ENCODE results near the gene GARRE1. TPM values are rescaled to one million over a fixed set of nuclear protein-coding genes. Genes with fewer than 3 reads are reported as not detected.
"Not testable (repeated sequence)": the region's sequence is repeated elsewhere in the genome, so short reads cannot be mapped to it uniquely, and the experiment has no call there.

Gene GARRE1
- total RNA-seq, 1 experiment from 2014 or later = 23.3 TPM

GRCh38 chr19:34237283-34237682 is 17.1 kb upstream of the GARRE1 start:
- POLR2A ChIA-PET (ENCODE audit: unreplicated experiment) = no interaction called here
- TF ChIP-seq EZH2 (IDR thresholded peaks at IDR 0.05; ENCODE audit: low read depth) (no peak), CTCF (conservative IDR thresholded peaks at IDR 0.05) (no peak)
- Histone ChIP-seq H4K20me1 (ENCODE audit: insufficient read depth) (peaks cover 4% of the 10 kb centered on the region; the same call in 1 of the 2 replicates), H3K4me3 (no peak overlapping the region), H3K79me2 (ENCODE audit: low read depth) (no peaks in the 10 kb centered on the region), H3K36me3 (ENCODE audit: low read depth) (no peaks in the 10 kb centered on the region), H3K9me2 (ENCODE audit: insufficient read depth) (no peaks in the 10 kb centered on the region), H2AFZ (no peak overlapping the region), H3K4me1 (replicated peaks; ENCODE audit: insufficient read depth) (peaks cover 15% of the 10 kb centered on the region), H3K27me3 (ENCODE audit: insufficient read depth, low read depth) (no peaks in the 10 kb centered on the region), H3F3A (ENCODE audit: insufficient read depth, low read depth) (peaks cover 15% of the 10 kb centered on the region), H3K27ac (no peak overlapping the region), H3K4me2 (no peak overlapping the region), H3K9me3 (ENCODE audit: insufficient read depth, low read depth) (no peaks in the 10 kb centered on the region)
- CTCF ChIA-PET = no interaction called here
- DNase-seq = no peak
- intact Hi-C loops (cut with micrococcal nuclease; ENCODE audit: unreplicated experiment) = no loop called here
- no TSS peak for BruUV-seq (replicated peaks)

- Histone ChIP-seq H3K9me3 (ENCODE audit: insufficient read depth, low read depth) (no peaks in the 10 kb centered on the region), H3F3A (ENCODE audit: insufficient read depth, low read depth) (peaks cover 8% of the 10 kb centered on the region), H4K20me1 (ENCODE audit: insufficient read depth) (peaks cover 4% of the 10 kb centered on the region; the same call in 1 of the 2 replicates), H3K27ac (no peak overlapping the region), H3K4me2 (no peak overlapping the region), H3K27me3 (ENCODE audit: insufficient read depth, low read depth) (no peaks in the 10 kb centered on the region), H2AFZ (no peak overlapping the region), H3K4me3 (no peak overlapping the region), H3K79me2 (ENCODE audit: low read depth) (no peaks in the 10 kb centered on the region), H3K4me1 (replicated peaks; ENCODE audit: insufficient read depth) (peaks cover 8% of the 10 kb centered on the region), H3K36me3 (ENCODE audit: low read depth) (no peaks in the 10 kb centered on the region), H3K9me2 (ENCODE audit: insufficient read depth) (no peaks in the 10 kb centered on the region)
- TF ChIP-seq CTCF (conservative IDR thresholded peaks at IDR 0.05) (no peak), EZH2 (IDR thresholded peaks at IDR 0.05; ENCODE audit: low read depth) (no peak)
- POLR2A ChIA-PET (ENCODE audit: unreplicated experiment) = no interaction called here
- no TSS peak for BruUV-seq (replicated peaks)
- CTCF ChIA-PET = no interaction called here
- intact Hi-C loops (cut with micrococcal nuclease; ENCODE audit: unreplicated experiment) = no loop called here
- DNase-seq = no peak
Observed at GRCh38 chr19:34237939-34238338, 16.4 kb upstream of the GARRE1 start.

GRCh38 chr19:34241513-34242337 is 12.6 kb upstream of the GARRE1 start:
- H3K9me2 ChIP-seq (ENCODE audit: insufficient read depth) = no peaks in the 10 kb centered on the region
- no peak overlapping the region for H3K27ac ChIP-seq
- no TSS peak for BruUV-seq (replicated peaks)
- no peaks in the 10 kb centered on the region for H3K36me3 ChIP-seq (ENCODE audit: low read depth)
- POLR2A ChIA-PET (ENCODE audit: unreplicated experiment) = no interaction called here
- H3K4me3 ChIP-seq = no peak overlapping the region
- TF ChIP-seq EZH2 (IDR thresholded peaks at IDR 0.05; ENCODE audit: low read depth) (no peak), CTCF (conservative IDR thresholded peaks at IDR 0.05) (peak; percentile 54; the same call in 1 of the 2 replicates)
- CTCF ChIA-PET = interaction anchor here (0.6 kb wide), 1 partner anchor 19 kb away, joined by 3 read pairs; no protein-coding TSS in a partner anchor
- H3K4me1 ChIP-seq (replicated peaks; ENCODE audit: insufficient read depth) = no peaks in the 10 kb centered on the region
- no peaks in the 10 kb centered on the region for H3K27me3 ChIP-seq (ENCODE audit: insufficient read depth, low read depth)
- H3K9me3 ChIP-seq (ENCODE audit: insufficient read depth, low read depth) = no peaks in the 10 kb centered on the region
- intact Hi-C loops (cut with micrococcal nuclease; ENCODE audit: unreplicated experiment) = no loop called here
- no peaks in the 10 kb centered on the region for H4K20me1 ChIP-seq (ENCODE audit: insufficient read depth)
- H3K79me2 ChIP-seq (ENCODE audit: low read depth) = no peaks in the 10 kb centered on the region
- DNase-seq = peak; percentile 41 to 78
- no peak overlapping the region for H2AFZ ChIP-seq
- no peaks in the 10 kb centered on the region; the same call in 1 of the 2 replicates for H3F3A ChIP-seq (ENCODE audit: insufficient read depth, low read depth)
- no peak overlapping the region for H3K4me2 ChIP-seq

GRCh38 chr19:34243138-34243875 is 11.0 kb upstream of the GARRE1 start:
- H3K4me1 ChIP-seq (replicated peaks; ENCODE audit: insufficient read depth); H3K27me3 ChIP-seq (ENCODE audit: insufficient read depth, low read depth); H3K4me2 ChIP-seq; DNase-seq; H2AFZ ChIP-seq; CTCF ChIA-PET; H3K79me2 ChIP-seq (ENCODE audit: low read depth); intact Hi-C loops (cut with micrococcal nuclease; ENCODE audit: unreplicated experiment); H3K36me3 ChIP-seq (ENCODE audit: low read depth); BruUV-seq (replicated peaks); H3F3A ChIP-seq (ENCODE audit: insufficient read depth, low read depth); H3K9me3 ChIP-seq (ENCODE audit: insufficient read depth, low read depth); POLR2A ChIA-PET (ENCODE audit: unreplicated experiment); H3K27ac ChIP-seq; H3K4me3 ChIP-seq; H3K9me2 ChIP-seq (ENCODE audit: insufficient read depth); H4K20me1 ChIP-seq (ENCODE audit: insufficient read depth): not testable (repeated sequence)
